Fibroblast of lung (primary cell): Measurements from ENCODE around the gene CRMP1. TPM values are rescaled to one million over a fixed set of nuclear protein-coding genes. Genes with fewer than 3 reads are reported as not detected.

Experiments
- DNase-seq, 2 donors: peaks; one replicate each; pipeline versions ENCODE4 v3.0.0 to v3.0.0-alpha.2; 2010; ENCODE audit warnings: low read depth in 2 of 2
- H2AFZ ChIP-seq: 2 replicates; pipeline ENCODE4 v1.5.1; 2012; ENCODE audit warnings: low read length, control low read depth, inconsistent platforms
- H3K27ac ChIP-seq: 2 replicates; pipeline ENCODE4 v1.5.1; 2011; ENCODE audit warnings: low read length, control low read depth; ENCODE audit not compliant: insufficient read depth
- H3K27me3 ChIP-seq: 2 replicates; pipeline ENCODE4 v1.5.1; 2011; ENCODE audit warnings: mild to moderate bottlenecking, low read length; ENCODE audit not compliant: control insufficient read depth, insufficient read depth
- H3K36me3 ChIP-seq: 2 replicates; pipeline ENCODE4 v1.5.1; 2011; ENCODE audit warnings: low read length; ENCODE audit not compliant: control insufficient read depth, insufficient read depth
- H3K4me1 ChIP-seq: 2 replicates; pipeline ENCODE4 v1.5.1; 2011; ENCODE audit warnings: low read length; ENCODE audit not compliant: control insufficient read depth, insufficient read depth; ENCODE audit errors: extremely low read depth
- H3K4me2 ChIP-seq: 2 replicates; pipeline ENCODE4 v1.5.1; 2011; ENCODE audit warnings: low read length, control low read depth; ENCODE audit not compliant: insufficient read depth; ENCODE audit errors: extremely low read depth
- H3K4me3 ChIP-seq, 4 experiments: fragments of 200-600 bp in 1 of 4; sonication (generic) in 1 of 4; replicated peaks in 1 of 4; 2 replicates each; pipeline ENCODE4 v1.5.1; 2011 to 2016; ENCODE audit warnings: low read length in 4 of 4, low read depth in 3 of 4, mild to moderate bottlenecking in 3 of 4, control low read depth in 2 of 4, inconsistent platforms in 1 of 4, mixed read lengths in 1 of 4; ENCODE audit not compliant: insufficient read depth in 1 of 4; ENCODE audit errors: control extremely low read depth in 1 of 4
- H3K79me2 ChIP-seq: 2 replicates; pipeline ENCODE4 v1.5.1; 2012; ENCODE audit warnings: mild to moderate bottlenecking, low read length, inconsistent platforms; ENCODE audit not compliant: control insufficient read depth, insufficient read depth
- H3K9ac ChIP-seq: 2 replicates; pipeline ENCODE4 v1.5.1; 2011; ENCODE audit warnings: mild to moderate bottlenecking, low read length, control low read depth; ENCODE audit not compliant: insufficient read depth
- H3K9me3 ChIP-seq: 2 replicates; pipeline ENCODE4 v1.5.1; 2012; ENCODE audit warnings: low read depth, low read length; ENCODE audit not compliant: control insufficient read depth, insufficient read depth
- H4K20me1 ChIP-seq: 2 replicates; pipeline ENCODE4 v1.5.1; 2011; ENCODE audit warnings: low read length; ENCODE audit not compliant: control insufficient read depth, insufficient read depth; ENCODE audit errors: extremely low read depth
- EZH2 ChIP-seq: IDR thresholded peaks from 2 replicates; pipeline ENCODE4 v1.5.1; 2012; ENCODE audit warnings: low read length, control low read depth, mild to moderate bottlenecking; ENCODE audit errors: missing control alignments
- polyA plus RNA-seq, 2 donors: library from polyadenylated mRNA; depleted of rRNA in 1 of 2; stranded (reverse) in 1 of 2; unstranded in 1 of 2; fragments of >200 nt; gene quantifications; 2 replicates each; pipeline ENCODE4 v1.2.1, GENCODE V29; 2011 to 2012; ENCODE audit warnings: missing spikeins in 1 of 2
- total RNA-seq: library from RNA; depleted of rRNA; stranded (reverse); fragments of >200 nt; gene quantifications from 2 replicates; pipeline ENCODE4 v1.2.1, GENCODE V29; 2014
- TF ChIP-seq, protein P1 (sequence below), 2 donors: IDR thresholded peaks in 1 of 2; conservative IDR thresholded peaks in 1 of 2; 1 replicate in 1 of 2; 2 replicates in 1 of 2; pipeline ENCODE4 v1.5.1; 2011 to 2012; ENCODE audit warnings: low read length in 2 of 2, control low read depth in 1 of 2, inconsistent platforms in 1 of 2, low read depth in 1 of 2, mild to moderate bottlenecking in 1 of 2

The CRMP1 gene
- total and polyA plus RNA-seq, 2 donors (not counting 1 experiment from before 2014, with no cell fraction given), result 0.33 to 2.7 TPM

DNA sequence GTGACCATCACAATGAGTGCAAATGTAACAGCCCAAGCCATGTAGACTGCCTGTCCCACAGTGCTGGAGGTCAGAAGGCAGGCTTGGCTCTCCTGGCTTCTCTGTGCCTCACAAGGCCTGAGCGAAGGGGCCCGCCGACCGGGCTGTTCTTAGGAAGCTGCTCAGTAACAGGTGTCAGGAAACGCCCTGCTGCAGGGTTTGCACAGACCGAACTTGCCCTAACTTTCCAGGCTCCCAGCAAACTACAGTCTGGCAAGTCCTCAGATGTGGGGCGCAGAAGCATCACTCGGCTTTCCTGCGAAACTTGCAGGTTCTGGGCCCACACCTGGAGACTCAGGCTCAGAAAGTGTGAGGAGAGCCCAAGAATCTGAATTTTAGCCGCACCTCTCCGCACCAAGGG is 87.6 kb downstream of the CRMP1 start:
- Histone ChIP-seq H3K9ac (no peak overlapping the region), H4K20me1 (no peaks in the 10 kb centered on the region), H3K27ac (no peak overlapping the region), H3K4me1 (no peaks in the 10 kb centered on the region), H3K4me2 (no peak overlapping the region), H2AFZ (no peak overlapping the region), H3K9me3 (no peaks in the 10 kb centered on the region), H3K27me3 (no peaks in the 10 kb centered on the region), H3K36me3 (peaks cover 20% of the 10 kb centered on the region), H3K4me3 (no peak overlapping the region), H3K79me2 (no peaks in the 10 kb centered on the region)
- TF ChIP-seq, protein P1, sequence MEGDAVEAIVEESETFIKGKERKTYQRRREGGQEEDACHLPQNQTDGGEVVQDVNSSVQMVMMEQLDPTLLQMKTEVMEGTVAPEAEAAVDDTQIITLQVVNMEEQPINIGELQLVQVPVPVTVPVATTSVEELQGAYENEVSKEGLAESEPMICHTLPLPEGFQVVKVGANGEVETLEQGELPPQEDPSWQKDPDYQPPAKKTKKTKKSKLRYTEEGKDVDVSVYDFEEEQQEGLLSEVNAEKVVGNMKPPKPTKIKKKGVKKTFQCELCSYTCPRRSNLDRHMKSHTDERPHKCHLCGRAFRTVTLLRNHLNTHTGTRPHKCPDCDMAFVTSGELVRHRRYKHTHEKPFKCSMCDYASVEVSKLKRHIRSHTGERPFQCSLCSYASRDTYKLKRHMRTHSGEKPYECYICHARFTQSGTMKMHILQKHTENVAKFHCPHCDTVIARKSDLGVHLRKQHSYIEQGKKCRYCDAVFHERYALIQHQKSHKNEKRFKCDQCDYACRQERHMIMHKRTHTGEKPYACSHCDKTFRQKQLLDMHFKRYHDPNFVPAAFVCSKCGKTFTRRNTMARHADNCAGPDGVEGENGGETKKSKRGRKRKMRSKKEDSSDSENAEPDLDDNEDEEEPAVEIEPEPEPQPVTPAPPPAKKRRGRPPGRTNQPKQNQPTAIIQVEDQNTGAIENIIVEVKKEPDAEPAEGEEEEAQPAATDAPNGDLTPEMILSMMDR (conservative IDR thresholded peaks at IDR 0.05 in 1 of 2, IDR thresholded peaks at IDR 0.05 in 1 of 2; ENCODE audit: low read depth in 1 of 2, low read length in 2 of 2), result no peak
- no peak for TF ChIP-seq EZH2
- no peak for DNase-seq

DNA sequence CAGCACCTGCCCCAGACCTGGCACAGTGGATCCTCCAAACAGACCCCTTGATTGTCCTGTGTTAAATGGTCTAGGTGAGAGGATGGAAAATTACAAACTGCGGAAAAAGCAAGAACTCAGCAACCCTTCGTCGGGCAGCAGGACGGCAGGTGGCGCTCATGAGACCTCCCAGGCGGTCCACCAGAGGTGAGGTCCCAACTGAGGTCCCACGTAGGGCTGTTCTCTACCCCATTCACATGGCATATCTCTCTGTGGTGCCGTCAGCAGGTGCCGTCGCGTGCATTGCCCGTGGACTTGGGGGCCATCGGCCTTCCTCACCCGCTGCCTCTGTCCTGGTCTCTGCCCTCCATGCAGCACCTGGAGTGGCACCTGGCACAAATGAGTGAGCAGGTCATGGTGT is 88.2 kb downstream of the CRMP1 start:
- TF ChIP-seq EZH2, result no peak
- TF ChIP-seq, protein P1 (conservative IDR thresholded peaks at IDR 0.05 in 1 of 2, IDR thresholded peaks at IDR 0.05 in 1 of 2; ENCODE audit: low read depth in 1 of 2, low read length in 2 of 2), result no peak
- Histone ChIP-seq H3K79me2 (no peaks in the 10 kb centered on the region), H3K9me3 (no peaks in the 10 kb centered on the region), H3K9ac (no peak overlapping the region), H3K27me3 (no peaks in the 10 kb centered on the region), H2AFZ (no peak overlapping the region), H3K36me3 (peaks cover 18% of the 10 kb centered on the region), H3K4me2 (no peak overlapping the region), H3K4me3 (no peak overlapping the region), H3K4me1 (no peaks in the 10 kb centered on the region), H4K20me1 (no peaks in the 10 kb centered on the region), H3K27ac (no peak overlapping the region)
- DNase-seq, result no peak

DNA sequence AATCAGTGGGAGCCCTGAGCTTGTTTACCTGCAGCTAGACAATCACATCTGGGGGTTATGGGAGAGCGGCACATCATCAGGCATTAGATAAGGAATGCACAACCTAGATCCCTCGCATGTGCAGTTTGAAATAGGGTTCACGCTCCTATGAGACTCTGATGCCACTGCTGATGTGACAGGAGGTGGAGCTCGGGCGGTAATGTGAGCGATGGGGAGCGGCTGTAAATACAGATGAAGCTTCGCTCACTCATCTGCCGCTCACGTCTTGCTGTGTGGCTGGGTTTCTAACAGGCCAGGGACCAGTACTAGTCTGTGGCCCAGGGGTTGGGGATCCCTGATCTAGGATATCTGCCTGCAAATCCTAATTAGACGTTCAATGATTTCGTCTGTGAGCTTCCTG is 90.3 kb downstream of the CRMP1 start:
- no peak overlapping the region for H3K4me3 ChIP-seq
- no peak overlapping the region for H2AFZ ChIP-seq
- DNase-seq, result no peak
- no peaks in the 10 kb centered on the region for H4K20me1 ChIP-seq
- H3K27me3 ChIP-seq, result no peaks in the 10 kb centered on the region
- no peaks in the 10 kb centered on the region for H3K4me1 ChIP-seq
- no peak for TF ChIP-seq EZH2
- TF ChIP-seq, protein P1 (conservative IDR thresholded peaks at IDR 0.05 in 1 of 2, IDR thresholded peaks at IDR 0.05 in 1 of 2; ENCODE audit: low read depth in 1 of 2, low read length in 2 of 2), result no peak
- no peaks in the 10 kb centered on the region for H3K9me3 ChIP-seq
- H3K4me2 ChIP-seq, result no peak overlapping the region
- no peak overlapping the region for H3K9ac ChIP-seq
- peaks cover 18% of the 10 kb centered on the region for H3K36me3 ChIP-seq
- H3K27ac ChIP-seq, result no peak overlapping the region
- H3K79me2 ChIP-seq, result no peaks in the 10 kb centered on the region
